Neural progenitor cell (in vitro differentiated cells): ENCODE data around the gene FREM2. TPM values are rescaled to one million over a fixed set of nuclear protein-coding genes. Genes with fewer than 3 reads are reported as not detected.

Experiments
- DNase-seq: peaks from one replicate; pipeline ENCODE4 v3.0.0-alpha.2; 2016; ENCODE audit warnings: low spot score
- H2AFZ ChIP-seq: fragments of 200-600 bp; sonication (generic); replicated peaks from 2 replicates; pipeline ENCODE4 v1.6.1; 2016; ENCODE audit warnings: antibody characterized with exemption
- H3F3A ChIP-seq: fragments of 200-600 bp; sonication (generic); 2 replicates; pipeline ENCODE4 v1.6.1; 2016; ENCODE audit warnings: antibody characterized with exemption, low read depth
- H3K27ac ChIP-seq: fragments of 200-600 bp; sonication (generic); 2 replicates; pipeline ENCODE4 v1.5.1; 2016; ENCODE audit warnings: mild to moderate bottlenecking
- H3K27me3 ChIP-seq: fragments of 200-600 bp; sonication (generic); 2 replicates; pipeline ENCODE4 v1.6.1; 2016; ENCODE audit warnings: mild to moderate bottlenecking, moderate library complexity
- H3K36me3 ChIP-seq: fragments of 200-600 bp; sonication (generic); 2 replicates; pipeline ENCODE4 v1.5.1; 2016
- H3K4me1 ChIP-seq: fragments of 200-600 bp; sonication (generic); 2 replicates; pipeline ENCODE4 v1.6.1; 2016; ENCODE audit warnings: mixed run types
- H3K4me2 ChIP-seq: fragments of 200-600 bp; sonication (generic); 2 replicates; pipeline ENCODE4 v1.6.1; 2016
- H3K4me3 ChIP-seq: fragments of 200-600 bp; sonication (generic); 2 replicates; pipeline ENCODE4 v1.5.1; 2016
- H3K79me2 ChIP-seq: fragments of 200-600 bp; sonication (generic); 2 replicates; pipeline ENCODE4 v1.6.1; 2016; ENCODE audit warnings: low read depth
- H3K9ac ChIP-seq: fragments of 200-600 bp; sonication (generic); 2 replicates; pipeline ENCODE4 v1.6.1; 2016
- H3K9me3 ChIP-seq: fragments of 200-600 bp; sonication (generic); 2 replicates; pipeline ENCODE4 v1.5.1; 2016; ENCODE audit warnings: low read depth
- H4K20me1 ChIP-seq: fragments of 200-600 bp; sonication (generic); 2 replicates; pipeline ENCODE4 v1.6.1; 2016; ENCODE audit warnings: low read depth
- H3K27ac Mint-ChIP-seq: 3 replicates; pipeline ENCODE4 v1.8.0; 2021; ENCODE audit warnings: mixed read lengths
- H3K27me3 Mint-ChIP-seq: 2 replicates; pipeline ENCODE4 v1.8.0; 2022; ENCODE audit warnings: low read depth, mild to moderate bottlenecking, inconsistent platforms, moderate library complexity, mixed read lengths; ENCODE audit not compliant: insufficient read depth
- H3K36me3 Mint-ChIP-seq: 3 replicates; pipeline ENCODE4 v1.8.0; 2021; ENCODE audit warnings: mixed read lengths
- H3K4me1 Mint-ChIP-seq: 3 replicates; pipeline ENCODE4 v1.8.0; 2021; ENCODE audit warnings: mixed read lengths
- H3K4me3 Mint-ChIP-seq: 3 replicates; pipeline ENCODE4 v1.8.0; 2021; ENCODE audit warnings: mild to moderate bottlenecking, moderate library complexity, mixed read lengths
- H3K9me3 Mint-ChIP-seq: 3 replicates; pipeline ENCODE4 v1.8.0; 2020; ENCODE audit warnings: mixed read lengths
- CTCF ChIP-seq: fragments of 200-600 bp; sonication (generic); IDR thresholded peaks from 2 replicates; pipeline ENCODE4 v1.5.1; 2017; ENCODE audit warnings: antibody characterized with exemption, mild to moderate bottlenecking
- EZH2 ChIP-seq: fragments of 200-600 bp; sonication (generic); IDR thresholded peaks from 2 replicates; pipeline ENCODE4 v1.6.1; 2017; ENCODE audit warnings: antibody characterized with exemption, mild to moderate bottlenecking, moderate library complexity
- EZH2phosphoT487 ChIP-seq: fragments of 200-600 bp; sonication (generic); IDR thresholded peaks from 2 replicates; pipeline ENCODE4 v1.6.1; 2017; ENCODE audit warnings: antibody characterized with exemption
- total RNA-seq: library from RNA; depleted of rRNA; stranded (reverse); fragments of >200 nt; gene quantifications from 2 replicates; pipeline ENCODE4 v1.2.3, GENCODE V29; 2015; ENCODE audit warnings: low replicate concordance

Gene FREM2
- total RNA-seq, 1 donor from 2014 or later = 21.3 TPM

GRCh38 chr13:38888309-38888708 lies 201.4 kb downstream of the FREM2 start:
- TF ChIP-seq EZH2phosphoT487 (no peak), CTCF (no peak), EZH2 (no peak)
- H3K27me3 Mint-ChIP-seq = no peaks in the 10 kb centered on the region
- Histone ChIP-seq H3K4me1 (peaks cover 7% of the 10 kb centered on the region), H3K4me3 (no peak overlapping the region), H3K4me2 (no peak overlapping the region), H4K20me1 (no peaks in the 10 kb centered on the region), H3K27ac (no peak overlapping the region), H3K9me3 (no peaks in the 10 kb centered on the region), H2AFZ (no peak overlapping the region), H3F3A (no peaks in the 10 kb centered on the region), H3K36me3 (no peaks in the 10 kb centered on the region), H3K79me2 (no peaks in the 10 kb centered on the region), H3K27me3 (no peaks in the 10 kb centered on the region), H3K9ac (no peak overlapping the region)
- H3K4me1 Mint-ChIP-seq = peaks cover 9% of the 10 kb centered on the region
- no peak overlapping the region for H3K4me3 Mint-ChIP-seq
- H3K9me3 Mint-ChIP-seq = peaks cover 10% of the 10 kb centered on the region
- H3K36me3 Mint-ChIP-seq = no peaks in the 10 kb centered on the region
- DNase-seq = no peak
- H3K27ac Mint-ChIP-seq = no peak overlapping the region

GRCh38 chr13:38895075-38895474 lies 208.2 kb downstream of the FREM2 start:
- no peaks in the 10 kb centered on the region for H3K4me1 ChIP-seq
- no peaks in the 10 kb centered on the region for H3K36me3 ChIP-seq
- H3K9ac ChIP-seq = no peak overlapping the region
- H3K79me2 ChIP-seq = no peaks in the 10 kb centered on the region
- no peak for TF ChIP-seq EZH2
- TF ChIP-seq CTCF = no peak
- no peak for TF ChIP-seq EZH2phosphoT487
- H3K36me3 Mint-ChIP-seq = no peaks in the 10 kb centered on the region
- no peak overlapping the region for H3K27ac Mint-ChIP-seq
- no peaks in the 10 kb centered on the region for H3K9me3 ChIP-seq
- H3K4me3 ChIP-seq = no peak overlapping the region
- no peak overlapping the region for H3K27ac ChIP-seq
- no peaks in the 10 kb centered on the region for H3K27me3 Mint-ChIP-seq
- no peaks in the 10 kb centered on the region for H3F3A ChIP-seq
- no peak overlapping the region for H2AFZ ChIP-seq
- no peaks in the 10 kb centered on the region for H3K27me3 ChIP-seq
- peaks cover 9% of the 10 kb centered on the region for H3K4me1 Mint-ChIP-seq
- DNase-seq = no peak
- peaks cover 25% of the 10 kb centered on the region for H3K9me3 Mint-ChIP-seq
- no peak overlapping the region for H3K4me3 Mint-ChIP-seq
- no peaks in the 10 kb centered on the region for H4K20me1 ChIP-seq
- H3K4me2 ChIP-seq = no peak overlapping the region

- Histone ChIP-seq H3K79me2 (no peaks in the 10 kb centered on the region), H3K4me2 (no peak overlapping the region), H3K4me3 (no peak overlapping the region), H3K27ac (no peak overlapping the region), H3K27me3 (no peaks in the 10 kb centered on the region), H2AFZ (no peak overlapping the region), H3K9me3 (no peaks in the 10 kb centered on the region), H3K9ac (no peak overlapping the region), H3K4me1 (no peaks in the 10 kb centered on the region), H3K36me3 (no peaks in the 10 kb centered on the region), H4K20me1 (no peaks in the 10 kb centered on the region), H3F3A (no peaks in the 10 kb centered on the region)
- TF ChIP-seq EZH2 (no peak), EZH2phosphoT487 (no peak), CTCF (no peak)
- no peak overlapping the region for H3K4me3 Mint-ChIP-seq
- no peaks in the 10 kb centered on the region for H3K36me3 Mint-ChIP-seq
- no peak for DNase-seq
- no peak overlapping the region for H3K27ac Mint-ChIP-seq
- no peaks in the 10 kb centered on the region for H3K27me3 Mint-ChIP-seq
- peaks cover 12% of the 10 kb centered on the region for H3K4me1 Mint-ChIP-seq
- peaks cover 21% of the 10 kb centered on the region for H3K9me3 Mint-ChIP-seq
These were observed 210.6 kb downstream of the FREM2 start for GRCh38 chr13:38897521-38897920.

- no peaks in the 10 kb centered on the region for H3K27me3 Mint-ChIP-seq
- Histone ChIP-seq H3K4me2 (no peak overlapping the region), H3K9ac (no peak overlapping the region), H3F3A (no peaks in the 10 kb centered on the region), H2AFZ (no peak overlapping the region), H3K36me3 (no peaks in the 10 kb centered on the region), H3K9me3 (no peaks in the 10 kb centered on the region), H4K20me1 (no peaks in the 10 kb centered on the region), H3K4me3 (no peak overlapping the region), H3K79me2 (no peaks in the 10 kb centered on the region), H3K4me1 (no peaks in the 10 kb centered on the region), H3K27me3 (no peaks in the 10 kb centered on the region), H3K27ac (no peak overlapping the region)
- H3K9me3 Mint-ChIP-seq = peaks cover 14% of the 10 kb centered on the region
- H3K4me3 Mint-ChIP-seq = no peak overlapping the region
- peaks cover 12% of the 10 kb centered on the region for H3K4me1 Mint-ChIP-seq
- DNase-seq = no peak
- no peaks in the 10 kb centered on the region for H3K36me3 Mint-ChIP-seq
- no peak overlapping the region for H3K27ac Mint-ChIP-seq
- TF ChIP-seq EZH2 = no peak
- no peak for TF ChIP-seq EZH2phosphoT487
- no peak for TF ChIP-seq CTCF
These were observed 211.6 kb downstream of the FREM2 start for GRCh38 chr13:38898481-38898880.
